CD4-positive, alpha-beta T cell treated with Interleukin-6 at 100 ng/mL for 8 hours (primary cell): ENCODE measurements around the gene FANCL.
"Not testable (repeated sequence)": the region's sequence is repeated elsewhere in the genome, so short reads cannot be mapped to it uniquely, and the experiment has no call there.

Source experiments
- DNase-seq: peaks from one replicate; pipeline ENCODE4 v3.0.0-alpha.2; 2020; ENCODE audit warnings: mixed read lengths, low spot score

Gene FANCL

GRCh38 chr2:58204195-58204959, 36.7 kb downstream of the FANCL start:
- no peak for DNase-seq

DNA sequence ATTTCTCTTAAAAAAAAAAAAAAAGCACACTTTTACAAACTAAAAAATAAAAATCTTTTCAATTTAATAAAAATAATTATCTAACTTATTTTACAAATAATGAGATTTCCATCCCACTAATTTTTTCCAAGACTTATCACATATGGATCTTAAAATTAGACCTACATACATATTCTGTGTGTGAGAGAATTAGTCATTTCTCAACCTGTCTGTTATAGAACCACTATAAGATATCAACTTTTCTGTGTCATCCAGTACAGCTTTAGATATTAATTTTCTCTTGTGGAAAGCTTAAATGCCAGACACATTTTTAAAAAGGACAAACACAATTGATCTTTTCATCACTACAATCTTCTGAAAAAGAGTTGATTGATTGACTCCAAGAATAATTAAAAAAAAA, 38.1 kb downstream of the FANCL start:
- DNase-seq: no peak

- no peak for DNase-seq
These were observed 38.7 kb downstream of the FANCL start for GRCh38 chr2:58202404-58202803.

GRCh38 chr2:58197894-58198293, 43.2 kb downstream of the FANCL start:
- DNase-seq: no peak

DNA sequence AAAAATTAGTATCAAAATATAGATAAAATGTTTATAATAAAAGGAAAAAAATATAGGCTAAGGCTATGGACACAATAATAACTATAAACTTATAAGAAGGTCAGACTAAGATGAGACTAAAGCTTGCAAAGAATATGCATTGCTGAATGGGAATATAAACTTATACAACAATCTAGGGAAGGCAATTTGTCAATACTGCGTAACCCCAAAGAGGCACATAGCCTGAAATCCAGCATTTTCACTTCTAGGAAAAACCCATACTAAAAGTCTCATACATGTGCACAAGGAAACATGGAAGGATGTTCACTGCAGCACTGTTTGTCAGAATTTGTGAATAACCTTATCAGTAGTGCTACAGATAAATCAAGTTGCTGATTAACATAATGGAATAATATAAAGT, 45.5 kb downstream of the FANCL start:
- no peak for DNase-seq

- DNase-seq: no peak
These were observed 46.7 kb downstream of the FANCL start for GRCh38 chr2:58194458-58194857.

DNA sequence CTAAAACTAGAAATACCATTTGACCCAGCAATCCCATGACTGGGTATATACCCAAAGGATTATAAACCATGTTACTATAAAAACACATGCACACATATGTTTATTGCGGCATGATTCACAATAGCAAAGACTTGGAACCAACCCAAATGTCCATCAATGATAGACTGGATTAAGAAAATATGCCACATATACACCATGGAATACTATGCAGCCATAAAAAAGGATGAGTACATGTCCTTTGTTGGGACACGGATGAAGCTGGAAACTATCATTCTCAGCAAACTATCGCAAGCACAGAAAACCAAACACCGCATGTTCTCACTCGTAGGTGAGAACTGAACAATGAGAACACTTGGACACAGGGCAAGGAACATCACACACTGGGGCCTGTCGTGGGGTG, 54.1 kb downstream of the FANCL start:
- DNase-seq: not testable (repeated sequence)

DNA sequence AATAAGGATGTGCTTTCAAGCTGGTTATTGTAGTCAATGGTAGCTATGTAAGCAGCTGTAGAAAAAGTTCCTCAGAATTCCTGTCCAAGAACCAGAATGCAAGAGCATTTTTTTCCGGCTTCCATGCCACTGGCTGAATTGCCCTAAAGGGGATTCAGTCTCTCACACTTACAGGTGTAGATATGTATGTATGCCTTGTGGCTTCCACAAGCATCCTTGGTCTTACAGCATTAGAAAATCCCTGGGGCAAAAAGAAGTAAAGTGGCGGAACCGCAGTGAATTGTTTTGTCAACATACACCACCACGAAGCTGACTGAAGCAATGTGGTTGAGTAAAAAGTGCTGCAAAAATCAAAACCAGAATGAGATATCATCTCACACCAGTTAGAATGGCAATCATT, 54.6 kb downstream of the FANCL start:
- DNase-seq: no peak

DNA sequence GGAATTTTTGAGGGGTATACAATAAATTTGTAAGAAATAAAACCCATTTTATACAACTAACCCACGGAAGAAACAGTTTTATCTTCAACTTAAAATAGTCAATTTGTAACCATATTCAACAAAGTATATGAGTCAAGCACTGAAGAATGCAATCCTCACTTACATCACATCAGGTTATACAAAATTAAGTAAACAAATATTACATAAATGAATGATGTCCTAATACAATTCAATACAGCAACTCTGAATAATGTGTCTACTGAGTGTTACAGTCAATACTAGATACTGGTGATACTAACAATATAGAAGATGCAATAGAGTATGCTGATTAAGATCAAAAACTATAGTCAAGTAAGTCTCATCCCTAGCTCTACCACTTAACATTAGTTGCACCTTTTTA, 58.6 kb downstream of the FANCL start:
- no peak for DNase-seq

DNA sequence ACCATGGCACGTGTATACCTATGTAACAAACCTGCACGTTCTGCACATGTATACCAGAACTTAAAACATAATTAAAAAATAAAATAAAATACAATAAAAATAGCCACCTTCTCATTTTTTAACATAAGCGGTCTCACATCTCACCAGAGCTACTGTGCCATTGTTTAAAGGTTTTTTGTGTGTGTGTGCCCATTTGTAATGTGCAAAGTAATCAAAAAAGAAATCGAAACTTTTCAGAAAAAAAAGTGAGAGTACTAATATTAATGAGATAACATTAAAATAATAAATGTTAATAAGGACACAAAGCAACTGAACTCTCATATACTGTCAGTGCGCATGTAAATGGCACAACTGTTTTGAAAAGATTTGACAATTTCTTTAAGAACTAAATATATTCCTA, 60.5 kb downstream of the FANCL start:
- no peak for DNase-seq

DNA sequence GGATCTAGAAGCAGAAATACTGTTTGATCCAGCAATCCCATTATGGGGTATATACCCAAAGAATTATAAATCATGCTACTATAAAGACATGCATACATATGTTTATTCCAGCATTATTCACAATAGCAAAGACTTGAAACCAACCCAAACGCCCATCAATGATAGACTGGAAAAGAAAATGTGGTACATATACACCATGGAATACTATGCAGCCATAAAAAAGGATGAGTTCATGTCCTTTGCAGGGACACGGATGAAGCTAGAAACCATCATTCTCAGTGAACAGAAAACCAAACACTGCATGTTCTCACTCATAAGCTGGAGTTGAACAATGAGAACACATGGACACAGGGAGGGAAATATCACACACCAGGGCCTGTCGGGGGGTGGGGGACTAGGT, 61.0 kb downstream of the FANCL start:
- not testable (repeated sequence) for DNase-seq

DNA sequence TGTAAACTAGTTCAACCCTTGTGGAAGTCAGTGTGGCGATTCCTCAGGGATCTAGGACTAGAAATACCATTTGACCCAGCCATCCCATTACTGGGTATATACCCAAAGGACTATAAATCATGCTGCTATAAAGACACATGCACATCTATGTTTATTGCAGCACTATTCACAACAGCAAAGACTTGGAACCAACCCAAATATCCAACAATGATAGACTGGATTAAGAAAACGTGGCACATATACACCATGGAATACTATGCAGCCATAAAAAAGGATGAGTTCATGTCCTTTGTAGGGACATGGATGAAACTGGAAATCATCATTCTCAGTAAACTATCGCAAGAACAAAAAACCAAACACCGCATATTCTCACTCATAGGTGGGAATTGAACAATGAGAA, 63.9 kb downstream of the FANCL start:
- DNase-seq: not testable (repeated sequence)

GRCh38 chr2:58171831-58172230, 69.3 kb downstream of the FANCL start:
- DNase-seq: not testable (repeated sequence)

- DNase-seq: not testable (repeated sequence)
These were observed 70.7 kb downstream of the FANCL start for GRCh38 chr2:58170334-58170933.

GRCh38 chr2:58169845-58170244, 71.3 kb downstream of the FANCL start:
- not testable (repeated sequence) for DNase-seq

- DNase-seq: not testable (repeated sequence)
These were observed 73.0 kb downstream of the FANCL start for GRCh38 chr2:58168130-58168529.

GRCh38 chr2:58163913-58164312, 77.2 kb downstream of the FANCL start:
- no peak for DNase-seq

DNA sequence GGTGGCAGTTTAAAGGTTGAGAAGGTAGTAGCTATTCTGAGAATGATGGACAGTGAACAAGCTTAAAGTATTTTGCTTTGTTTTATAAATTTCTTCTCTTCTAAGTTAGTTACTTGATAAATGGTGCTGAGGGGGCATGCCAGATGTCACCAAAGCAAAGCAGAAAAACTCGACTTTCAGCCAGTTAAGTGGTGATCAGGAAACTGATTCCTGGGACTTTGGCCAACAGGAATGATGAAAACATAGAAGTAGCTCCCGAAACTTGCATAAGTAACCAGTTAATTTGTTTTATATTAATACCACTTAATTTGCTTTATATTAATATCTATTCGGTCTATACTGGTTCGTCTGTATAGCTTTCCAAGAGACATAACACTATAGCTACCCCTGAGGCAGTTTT, 82.6 kb downstream of the FANCL start:
- DNase-seq: no peak

GRCh38 chr2:58157754-58158153, 83.4 kb downstream of the FANCL start:
- DNase-seq: no peak

GRCh38 chr2:58156780-58157179, 84.3 kb downstream of the FANCL start:
- no peak for DNase-seq

- no peak for DNase-seq
These were observed 85.9 kb downstream of the FANCL start for GRCh38 chr2:58155160-58155778.

DNA sequence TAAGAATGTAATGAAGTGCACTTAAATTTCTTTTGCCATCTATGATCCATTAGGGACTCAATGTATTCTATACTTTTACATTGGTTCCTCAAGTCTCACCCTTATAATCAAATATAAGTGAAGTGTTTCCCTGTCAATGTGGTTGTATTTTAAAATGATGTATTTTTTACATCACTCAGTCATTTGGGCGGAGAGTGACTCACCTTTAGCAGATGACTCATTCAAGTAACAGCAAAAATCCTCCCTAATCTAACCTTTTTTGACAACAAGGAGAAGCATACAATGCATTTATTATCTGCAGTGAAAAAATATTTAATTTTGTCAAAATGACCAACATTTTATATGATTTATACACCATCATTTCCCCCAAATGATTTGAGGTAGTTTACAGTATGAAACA, 94.4 kb downstream of the FANCL start:
- no peak for DNase-seq

DNA sequence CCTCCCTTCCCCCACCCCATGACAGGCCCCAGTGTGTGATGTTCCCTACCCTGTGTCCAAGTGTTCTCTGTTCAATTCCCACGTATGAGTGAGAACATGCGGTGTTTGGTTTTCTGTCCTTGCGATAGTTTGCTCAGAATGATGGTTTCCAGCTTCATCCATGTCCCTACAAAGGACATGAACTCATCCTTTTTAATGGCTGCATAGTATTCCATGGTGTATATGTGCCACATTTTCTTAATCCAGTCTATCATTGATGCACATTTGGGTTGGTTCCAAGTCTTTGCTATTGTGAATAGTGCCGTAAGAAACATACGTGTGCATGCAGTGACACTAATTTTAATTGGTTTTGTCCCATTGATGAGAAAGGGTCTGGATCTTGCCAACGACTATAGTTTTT, 95.4 kb downstream of the FANCL start:
- DNase-seq: not testable (repeated sequence)
